Measurements from ENCODE around the gene TMEM179. TPM values are rescaled to one million over a fixed set of nuclear protein-coding genes. Genes with fewer than 3 reads are reported as not detected.

TMEM179 gene
- total and polyA plus RNA-seq, 3 donors from 2014 or later: 4.9 to 12.1 (median 9.8) TPM

DNA sequence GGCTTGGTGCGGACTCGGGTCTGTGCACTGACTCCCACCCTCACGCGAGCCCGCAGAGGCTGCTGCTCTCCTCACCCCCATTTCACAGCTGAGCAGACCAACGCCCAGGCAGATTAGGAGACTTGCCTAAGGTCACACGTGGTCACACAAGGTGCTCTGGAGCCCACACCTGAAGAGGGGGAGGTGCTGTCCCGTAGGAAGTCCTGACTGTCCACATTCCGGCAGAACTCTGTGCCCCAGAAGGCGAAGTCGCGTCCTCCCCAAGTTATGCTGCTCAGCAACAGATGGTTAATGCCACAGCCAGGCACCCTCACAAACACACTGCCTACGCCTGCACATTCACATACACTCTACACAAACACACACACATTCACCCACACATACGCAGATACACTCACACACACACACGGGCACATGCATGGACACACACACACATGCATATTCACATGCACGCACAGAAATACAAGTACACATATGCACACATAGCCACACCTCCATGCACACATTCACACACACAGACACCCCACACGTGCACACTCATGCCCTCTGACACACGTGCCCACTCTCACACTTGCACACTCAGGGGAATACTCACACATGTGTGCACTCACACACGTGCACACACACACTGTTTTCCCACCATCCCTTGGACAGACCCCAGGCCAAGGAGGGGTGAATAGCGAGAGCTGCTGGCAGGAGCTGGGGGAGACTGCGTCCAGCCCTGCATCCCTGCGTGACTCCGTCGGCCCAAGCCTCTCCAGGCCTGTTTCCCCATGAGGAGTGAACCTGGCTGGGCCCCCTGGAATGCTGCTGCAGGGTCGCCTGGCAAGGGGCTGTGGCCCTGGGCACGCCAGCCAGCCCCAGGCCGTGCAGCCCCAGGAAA lies 20.9 kb downstream of the TMEM179 start:
- Histone ChIP-seq H3K9me3 (no peaks in the 10 kb centered on the region), H3K4me3 (no peak overlapping the region), H3K27ac (no peak overlapping the region), H3K4me1 (peaks cover 21% of the 10 kb centered on the region), H3K27me3 (no peaks in the 10 kb centered on the region), H3K36me3 (ENCODE audit: low read depth, missing control alignments) (no peaks in the 10 kb centered on the region)
- intact Hi-C loops (cut with DNase I; ENCODE audit: low total_unique reads): no loop called here
- no peak for DNase-seq
- 81 to 88% methylated on average over 13 to 27 of the region's 27 CpGs for WGBS, 2 donors
- no peak for TF ChIP-seq POLR2A (IDR thresholded peaks at IDR 0.05)
- TF ChIP-seq, protein P1, sequence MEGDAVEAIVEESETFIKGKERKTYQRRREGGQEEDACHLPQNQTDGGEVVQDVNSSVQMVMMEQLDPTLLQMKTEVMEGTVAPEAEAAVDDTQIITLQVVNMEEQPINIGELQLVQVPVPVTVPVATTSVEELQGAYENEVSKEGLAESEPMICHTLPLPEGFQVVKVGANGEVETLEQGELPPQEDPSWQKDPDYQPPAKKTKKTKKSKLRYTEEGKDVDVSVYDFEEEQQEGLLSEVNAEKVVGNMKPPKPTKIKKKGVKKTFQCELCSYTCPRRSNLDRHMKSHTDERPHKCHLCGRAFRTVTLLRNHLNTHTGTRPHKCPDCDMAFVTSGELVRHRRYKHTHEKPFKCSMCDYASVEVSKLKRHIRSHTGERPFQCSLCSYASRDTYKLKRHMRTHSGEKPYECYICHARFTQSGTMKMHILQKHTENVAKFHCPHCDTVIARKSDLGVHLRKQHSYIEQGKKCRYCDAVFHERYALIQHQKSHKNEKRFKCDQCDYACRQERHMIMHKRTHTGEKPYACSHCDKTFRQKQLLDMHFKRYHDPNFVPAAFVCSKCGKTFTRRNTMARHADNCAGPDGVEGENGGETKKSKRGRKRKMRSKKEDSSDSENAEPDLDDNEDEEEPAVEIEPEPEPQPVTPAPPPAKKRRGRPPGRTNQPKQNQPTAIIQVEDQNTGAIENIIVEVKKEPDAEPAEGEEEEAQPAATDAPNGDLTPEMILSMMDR (IDR thresholded peaks at IDR 0.05): no peak

DNA sequence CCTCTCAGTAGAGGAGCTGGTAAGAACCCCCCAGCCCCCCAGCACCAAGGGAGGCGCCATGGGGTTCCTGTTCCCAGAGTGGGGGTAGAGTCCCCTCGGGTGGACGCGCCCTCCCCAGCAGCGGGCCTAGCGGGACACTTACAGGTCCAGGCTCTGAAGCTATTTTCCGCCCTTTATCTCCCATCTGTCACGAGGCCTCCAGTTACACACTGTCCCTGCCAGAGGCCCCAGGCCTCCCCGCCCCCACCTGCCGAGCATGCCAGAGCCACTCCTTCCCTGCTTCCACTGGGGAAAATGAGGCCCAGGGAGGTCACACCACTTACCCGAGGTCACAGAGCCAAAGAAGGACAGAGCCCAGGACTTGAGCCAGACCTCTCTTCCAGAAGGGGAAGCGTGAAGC lies 21.9 kb downstream of the TMEM179 start:
- WGBS, 2 donors: 31 to 67% methylated on average over 5 to 12 of the region's 12 CpGs
- Histone ChIP-seq H3K4me3 (no peak overlapping the region), H3K36me3 (ENCODE audit: low read depth, missing control alignments) (no peaks in the 10 kb centered on the region), H3K27me3 (no peaks in the 10 kb centered on the region), H3K4me1 (peaks cover 21% of the 10 kb centered on the region), H3K27ac (no peak overlapping the region), H3K9me3 (no peaks in the 10 kb centered on the region)
- DNase-seq: peak; percentile 78
- intact Hi-C loops (cut with DNase I; ENCODE audit: low total_unique reads): no loop called here
- no peak for TF ChIP-seq POLR2A (IDR thresholded peaks at IDR 0.05)
- TF ChIP-seq, protein P1 (IDR thresholded peaks at IDR 0.05): no peak

DNA sequence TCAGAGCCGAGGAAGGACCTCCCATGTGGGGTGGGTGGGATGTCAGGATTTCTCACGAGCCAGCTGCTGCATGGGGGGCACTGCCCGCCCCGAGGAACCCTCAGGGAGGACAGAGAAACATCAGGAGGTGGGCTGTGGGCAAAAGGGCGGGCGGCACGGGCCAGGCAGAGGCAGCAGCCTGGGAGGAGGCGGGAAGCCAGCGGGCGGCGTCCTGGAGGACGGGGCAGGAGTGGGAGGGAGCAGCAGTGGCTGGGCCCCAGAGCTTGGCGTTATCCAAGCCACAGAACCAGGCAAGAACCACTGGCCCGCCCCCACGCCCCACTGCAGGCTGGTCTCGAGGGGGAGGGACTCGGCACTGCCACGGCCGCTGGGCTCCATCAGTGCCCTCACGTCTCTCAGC lies 22.6 kb downstream of the TMEM179 start:
- no peaks in the 10 kb centered on the region for H3K27me3 ChIP-seq
- peaks cover 21% of the 10 kb centered on the region for H3K4me1 ChIP-seq
- no peaks in the 10 kb centered on the region for H3K36me3 ChIP-seq (ENCODE audit: low read depth, missing control alignments)
- H3K27ac ChIP-seq: no peak overlapping the region
- 43 to 73% methylated on average over 11 to 20 of the region's 20 CpGs for WGBS, 2 donors
- TF ChIP-seq, protein P1 (IDR thresholded peaks at IDR 0.05): no peak
- no peak for TF ChIP-seq POLR2A (IDR thresholded peaks at IDR 0.05)
- no peaks in the 10 kb centered on the region for H3K9me3 ChIP-seq
- no peak overlapping the region for H3K4me3 ChIP-seq
- peak; percentile 23 for DNase-seq
- intact Hi-C loops (cut with DNase I; ENCODE audit: low total_unique reads): no loop called here

DNA sequence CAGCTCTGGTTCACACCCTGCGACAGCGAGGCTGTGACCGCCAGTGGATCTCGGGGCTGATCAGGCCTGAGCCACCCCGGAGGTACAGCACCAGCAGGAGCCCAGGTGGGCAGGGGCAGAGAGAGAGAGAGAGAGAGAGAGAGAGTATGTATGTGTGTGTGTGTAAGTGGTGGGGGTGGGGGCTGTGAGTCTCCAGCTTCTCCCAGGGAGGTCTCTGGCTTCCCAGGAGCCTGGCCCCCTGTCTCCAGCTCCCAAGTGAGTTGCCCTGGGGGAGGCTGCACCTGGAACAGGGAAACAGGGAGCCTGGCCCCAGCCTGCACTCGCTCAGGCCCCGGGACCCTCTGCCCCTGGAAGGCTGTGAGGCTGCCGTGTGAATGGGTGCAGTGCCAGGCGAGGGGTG lies 23.1 kb downstream of the TMEM179 start:
- Histone ChIP-seq H3K4me1 (peaks cover 21% of the 10 kb centered on the region), H3K27ac (no peak overlapping the region), H3K4me3 (no peak overlapping the region), H3K27me3 (no peaks in the 10 kb centered on the region), H3K36me3 (ENCODE audit: low read depth, missing control alignments) (no peaks in the 10 kb centered on the region), H3K9me3 (no peaks in the 10 kb centered on the region)
- WGBS, 2 donors: 87 to 88% methylated on average over 5 to 9 of the region's 9 CpGs
- DNase-seq: no peak
- intact Hi-C loops (cut with DNase I; ENCODE audit: low total_unique reads): no loop called here
- TF ChIP-seq, protein P1 (IDR thresholded peaks at IDR 0.05): no peak
- no peak for TF ChIP-seq POLR2A (IDR thresholded peaks at IDR 0.05)
